Dedifferentiated amniotic fluid mesenchymal stem cell (primary cell): ENCODE results near the gene SS18L1.

Source experiments
- DNase-seq: peaks from one replicate; pipeline ENCODE4 v3.0.0-alpha.2; 2016; ENCODE audit errors: extremely low spot score

The SS18L1 gene

GRCh38 chr20:62119591-62120364, 23.8 kb upstream of the SS18L1 start:
- no peak for DNase-seq

- DNase-seq = no peak
Measured at GRCh38 chr20:62120365-62120762, 23.2 kb upstream of the SS18L1 start.

- no peak for DNase-seq
Measured at GRCh38 chr20:62120990-62121775, 22.4 kb upstream of the SS18L1 start.

- DNase-seq = peak; percentile 94
Measured at GRCh38 chr20:62121776-62122653, 21.6 kb upstream of the SS18L1 start, which contains the start of gene LSM14B. LSM14B (plus strand) TSS chr20:62122475; CDS start chr20:62122667, 192 bp downstream.

- no peak for DNase-seq
Measured at GRCh38 chr20:62122654-62123449, 20.7 kb upstream of the SS18L1 start.

- DNase-seq = no peak
Measured at GRCh38 chr20:62123450-62124118, 20.0 kb upstream of the SS18L1 start.

- no peak for DNase-seq
Measured at GRCh38 chr20:62126141-62126540, 17.4 kb upstream of the SS18L1 start.

- DNase-seq = no peak
Measured at GRCh38 chr20:62127799-62128198, 15.8 kb upstream of the SS18L1 start.

GRCh38 chr20:62128502-62128901, 15.1 kb upstream of the SS18L1 start:
- DNase-seq = no peak

GRCh38 chr20:62129731-62130531, 13.6 kb upstream of the SS18L1 start:
- no peak for DNase-seq

GRCh38 chr20:62131560-62132320, 11.8 kb upstream of the SS18L1 start:
- DNase-seq = no peak

- DNase-seq = no peak
Measured at GRCh38 chr20:62132421-62132820, 11.1 kb upstream of the SS18L1 start.

GRCh38 chr20:62133051-62133845, 10.3 kb upstream of the SS18L1 start:
- no peak for DNase-seq

GRCh38 chr20:62133864-62134263, 9.7 kb upstream of the SS18L1 start:
- DNase-seq = no peak

- no peak for DNase-seq
Measured at GRCh38 chr20:62134735-62135231, 8.8 kb upstream of the SS18L1 start.

GRCh38 chr20:62135573-62136266, 7.8 kb upstream of the SS18L1 start:
- no peak for DNase-seq
